Measurements from ENCODE around the gene KAT14.
"Not testable (repeated sequence)": the region's sequence is repeated elsewhere in the genome, so short reads cannot be mapped to it uniquely, and the experiment has no call there.

The KAT14 gene

DNA sequence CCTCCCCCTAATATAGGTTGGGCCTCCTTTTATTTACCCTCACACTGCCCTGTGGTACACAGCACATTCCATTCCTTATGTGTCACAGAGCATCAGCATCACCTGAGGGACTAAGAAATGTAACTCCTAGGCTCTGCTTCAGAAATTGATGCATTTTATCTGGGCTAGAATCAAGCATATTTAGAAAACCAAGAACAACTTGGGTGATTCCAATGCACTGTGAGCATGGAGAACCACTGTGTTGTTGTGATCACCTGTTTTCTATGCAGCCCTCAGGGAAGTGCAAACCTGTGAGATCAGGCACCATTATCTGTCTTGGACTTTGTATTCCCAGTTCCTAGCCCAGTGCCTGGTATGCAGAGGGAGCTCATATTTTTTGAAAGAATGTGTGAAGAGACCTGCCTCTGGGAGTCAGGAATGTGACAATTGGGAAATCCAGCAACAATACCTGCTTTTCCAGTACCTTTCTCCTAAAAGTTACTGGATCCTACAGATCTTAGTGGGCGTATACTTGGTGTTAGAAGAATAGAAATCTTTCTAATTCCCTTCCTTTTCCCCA is 7.0 kb downstream of the KAT14 start:
- DNase-seq: no peak
- in situ Hi-C loops (cut with MboI; ENCODE audit: low pct_unique_long_range_greater_than_20kb, low sequenced_read_pairs): no loop called here

DNA sequence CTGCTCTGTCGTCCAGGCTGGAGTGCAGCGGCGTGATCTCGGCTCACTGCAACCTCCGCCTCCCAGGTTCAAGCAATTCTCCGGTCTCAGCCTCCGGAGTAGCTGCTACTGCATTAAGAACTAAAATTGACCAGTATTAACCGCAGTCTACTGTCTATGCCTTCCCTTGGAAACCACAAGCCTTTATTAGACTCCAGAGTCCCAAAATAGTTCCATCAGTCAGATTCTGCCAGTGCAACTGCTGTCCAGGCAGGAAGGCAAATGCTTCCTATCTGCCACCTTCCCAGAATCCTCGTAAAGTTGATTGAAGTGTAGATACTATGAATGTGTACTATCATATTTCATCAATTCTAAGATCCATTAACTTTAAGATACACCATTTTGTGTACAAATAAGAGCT is 16.7 kb downstream of the KAT14 start:
- in situ Hi-C loops (cut with MboI; ENCODE audit: low pct_unique_long_range_greater_than_20kb, low sequenced_read_pairs): no loop called here
- DNase-seq: no peak

DNA sequence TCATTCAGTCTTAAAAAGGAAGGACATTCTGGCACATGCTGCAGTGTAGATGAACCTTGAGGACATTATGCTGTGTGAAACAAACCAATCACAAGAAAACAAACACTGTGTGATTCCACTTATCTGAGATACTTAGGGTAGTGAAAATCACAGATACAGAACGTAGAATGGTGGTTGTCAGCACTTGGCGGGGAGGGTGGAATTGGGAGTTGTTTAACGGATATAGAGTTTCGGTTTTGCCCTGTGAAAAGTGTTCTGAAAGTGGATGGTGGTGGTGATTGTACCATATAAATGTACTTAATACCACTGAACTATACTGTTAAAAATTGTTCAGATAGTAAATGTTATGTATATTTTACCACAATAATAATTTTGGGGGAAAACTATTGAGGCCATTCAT is 18.4 kb downstream of the KAT14 start:
- DNase-seq: no peak
- in situ Hi-C loops (cut with MboI; ENCODE audit: low pct_unique_long_range_greater_than_20kb, low sequenced_read_pairs): no loop called here

DNA sequence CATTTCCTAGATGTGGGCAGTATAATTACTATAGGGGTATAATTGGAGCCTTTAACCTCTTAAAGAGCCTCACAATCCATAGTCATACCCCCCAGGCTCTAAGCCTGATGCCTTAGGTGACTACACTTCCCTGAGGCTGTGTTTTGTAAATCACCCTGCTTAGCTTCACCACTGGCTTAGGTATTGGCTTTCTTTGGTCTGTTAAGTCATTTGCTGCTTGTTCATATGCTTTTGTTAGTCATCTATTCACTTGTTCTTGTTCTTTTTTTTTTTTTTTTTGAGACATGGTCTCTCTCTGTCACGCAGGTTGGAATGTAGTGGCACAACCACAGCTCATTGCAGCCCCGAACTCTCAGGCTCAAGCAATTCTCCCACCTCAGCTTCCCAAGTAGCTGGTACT is 26.7 kb downstream of the KAT14 start:
- in situ Hi-C loops (cut with MboI; ENCODE audit: low pct_unique_long_range_greater_than_20kb, low sequenced_read_pairs): no loop called here
- DNase-seq: no peak

DNA sequence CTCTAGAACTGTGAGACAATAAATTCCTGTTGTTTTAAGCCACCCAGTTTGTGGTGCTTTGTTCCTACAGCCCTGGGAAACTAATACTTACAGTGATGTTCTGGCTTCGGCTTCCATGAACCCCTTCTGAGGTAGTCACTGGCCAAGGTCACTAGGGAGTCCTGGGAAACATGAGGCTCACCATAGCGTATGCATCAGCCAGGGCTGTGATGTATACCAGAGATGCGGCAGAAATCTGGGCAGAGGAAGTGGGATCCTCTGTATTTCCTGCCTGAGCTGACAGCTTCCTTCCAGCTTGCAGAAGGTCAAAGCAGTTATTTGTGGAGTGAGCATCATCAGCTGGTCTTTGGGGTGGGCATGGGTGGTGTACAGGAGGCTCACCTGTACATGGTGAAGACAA is 27.9 kb downstream of the KAT14 start:
- in situ Hi-C loops (cut with MboI; ENCODE audit: low pct_unique_long_range_greater_than_20kb, low sequenced_read_pairs): no loop called here
- no peak for DNase-seq

DNA sequence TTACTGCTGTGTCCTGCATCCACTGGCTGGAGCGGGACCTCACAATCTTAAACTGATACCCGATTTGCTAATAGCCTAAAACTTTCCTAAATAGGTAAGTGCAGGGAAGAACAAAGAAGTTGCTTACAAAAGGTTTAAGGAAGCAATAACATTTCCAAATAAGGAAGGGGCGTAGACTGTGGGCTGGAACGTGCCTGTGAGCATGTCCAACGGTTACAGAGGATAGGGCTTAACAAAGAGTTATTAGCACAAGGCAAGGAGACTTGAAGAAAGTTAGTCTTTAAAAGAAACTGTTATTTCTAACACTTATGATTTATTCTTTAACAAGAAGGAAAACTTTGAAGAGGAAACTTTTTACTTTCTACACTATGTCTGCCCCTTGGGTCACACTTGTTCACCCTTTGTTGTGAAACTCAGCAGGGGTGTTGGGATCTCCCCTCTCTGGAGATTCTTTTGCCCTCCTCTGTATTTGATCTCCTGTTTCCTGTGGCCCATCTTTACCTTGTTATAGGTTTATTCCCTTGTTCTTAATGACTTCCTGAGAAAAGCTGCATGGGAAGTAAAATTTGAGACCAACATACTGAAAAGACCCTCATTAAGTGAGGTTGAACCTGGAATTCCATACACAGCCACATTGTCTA is 28.7 kb downstream of the KAT14 start:
- peak; percentile 19 for DNase-seq
- in situ Hi-C loops (cut with MboI; ENCODE audit: low pct_unique_long_range_greater_than_20kb, low sequenced_read_pairs): no loop called here

DNA sequence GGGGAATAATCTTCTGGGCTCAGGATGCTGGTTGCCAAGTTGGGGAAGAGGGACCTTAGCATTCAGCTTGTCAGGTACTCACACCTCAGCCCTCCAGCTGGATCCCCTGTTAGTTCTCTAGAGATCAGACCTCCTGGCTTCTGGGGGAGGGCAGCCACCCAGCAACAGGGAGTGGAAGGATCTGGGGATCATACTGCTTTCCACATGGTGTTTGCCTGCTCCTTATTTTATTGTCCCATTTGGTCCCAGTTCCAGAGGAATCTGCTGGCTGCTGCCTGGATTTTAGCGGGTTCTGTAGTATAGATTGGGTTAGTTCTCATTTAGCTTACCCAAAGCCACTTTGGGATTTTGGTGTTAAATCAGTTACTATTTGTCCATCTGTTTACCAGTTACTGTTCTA is 29.3 kb downstream of the KAT14 start:
- no peak for DNase-seq
- in situ Hi-C loops (cut with MboI; ENCODE audit: low pct_unique_long_range_greater_than_20kb, low sequenced_read_pairs): no loop called here

DNA sequence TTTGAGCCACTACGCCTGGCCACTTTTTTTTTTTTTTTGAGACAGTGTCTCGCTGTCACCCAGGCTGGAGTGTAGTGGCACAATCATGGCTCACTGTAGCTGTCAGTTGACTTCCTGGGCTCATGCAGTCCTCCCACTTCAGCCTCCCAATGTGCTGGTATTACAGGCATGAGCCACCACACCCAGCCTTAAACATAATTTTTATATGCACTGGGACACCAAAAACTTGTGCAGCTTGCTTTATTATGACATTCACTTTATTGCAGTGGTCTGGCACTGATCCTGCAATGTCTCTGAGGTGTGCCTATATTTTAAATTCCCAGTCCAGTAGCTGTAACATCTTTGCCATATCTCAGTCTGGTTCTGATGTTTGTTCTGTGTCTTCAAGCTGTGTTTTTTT is 34.7 kb downstream of the KAT14 start:
- in situ Hi-C loops (cut with MboI; ENCODE audit: low pct_unique_long_range_greater_than_20kb, low sequenced_read_pairs): no loop called here
- DNase-seq: no peak

DNA sequence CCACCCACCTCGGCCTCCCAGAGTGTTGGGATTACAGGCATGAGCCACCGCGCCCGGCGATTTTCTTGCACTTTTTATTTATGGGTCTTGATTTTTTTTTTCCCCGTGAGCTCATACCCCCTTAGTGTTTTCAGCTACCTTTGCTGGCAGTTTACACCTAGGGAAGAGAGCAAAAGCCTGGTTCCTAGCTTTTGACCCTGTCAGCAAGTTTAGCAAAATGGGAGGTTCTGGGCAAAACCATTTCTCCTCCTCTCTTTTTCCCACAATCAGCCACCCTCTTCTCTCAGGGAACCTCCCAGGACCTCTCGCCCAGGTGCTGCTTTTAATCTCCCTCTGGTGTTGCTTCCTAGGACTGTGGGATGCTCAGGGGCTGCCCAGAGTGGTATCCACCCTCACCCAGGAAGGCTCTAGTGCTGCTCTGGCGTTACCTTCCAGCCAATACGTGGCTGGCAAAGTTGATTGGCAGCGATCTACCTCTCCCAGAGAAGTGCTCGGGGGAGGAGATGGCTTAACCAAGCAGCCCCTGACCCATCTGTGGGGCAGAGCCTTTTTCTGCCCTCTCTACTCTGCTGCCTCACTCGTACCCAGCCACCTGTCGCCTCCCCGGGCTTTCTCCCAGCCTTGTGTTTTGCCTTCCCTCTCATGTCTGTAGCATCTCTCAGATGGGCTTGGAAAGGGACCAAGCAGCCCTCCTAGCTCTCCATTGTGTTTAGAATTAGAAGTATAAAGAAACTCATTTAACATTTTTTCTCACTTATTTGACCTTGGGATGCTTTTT is 37.4 kb downstream of the KAT14 start:
- in situ Hi-C loops (cut with MboI; ENCODE audit: low pct_unique_long_range_greater_than_20kb, low sequenced_read_pairs): no loop called here
- DNase-seq: no peak

DNA sequence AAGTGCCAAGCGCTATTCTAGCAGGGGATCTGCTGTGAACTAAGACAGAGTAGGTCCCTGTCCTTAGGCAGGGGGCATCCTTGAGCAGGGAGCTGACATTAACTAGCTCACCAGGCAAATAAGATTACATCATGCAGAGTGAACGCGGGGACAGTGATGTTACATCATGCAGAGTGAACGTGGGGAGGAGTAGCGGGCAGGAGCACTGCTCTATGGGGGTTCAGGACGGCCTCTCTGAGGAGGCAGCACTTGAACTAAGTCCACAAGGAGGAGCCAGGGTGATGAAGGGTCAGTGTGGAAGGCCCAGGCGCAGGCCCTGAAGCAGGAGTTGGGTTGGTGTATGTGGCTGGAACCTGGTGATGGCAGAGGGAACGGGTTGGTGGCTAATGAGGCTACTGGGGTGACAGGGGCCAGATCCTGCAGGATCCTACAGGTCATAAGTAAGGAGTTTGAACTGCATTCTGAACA is 38.7 kb downstream of the KAT14 start:
- no peak for DNase-seq
- in situ Hi-C loops (cut with MboI; ENCODE audit: low pct_unique_long_range_greater_than_20kb, low sequenced_read_pairs): no loop called here

DNA sequence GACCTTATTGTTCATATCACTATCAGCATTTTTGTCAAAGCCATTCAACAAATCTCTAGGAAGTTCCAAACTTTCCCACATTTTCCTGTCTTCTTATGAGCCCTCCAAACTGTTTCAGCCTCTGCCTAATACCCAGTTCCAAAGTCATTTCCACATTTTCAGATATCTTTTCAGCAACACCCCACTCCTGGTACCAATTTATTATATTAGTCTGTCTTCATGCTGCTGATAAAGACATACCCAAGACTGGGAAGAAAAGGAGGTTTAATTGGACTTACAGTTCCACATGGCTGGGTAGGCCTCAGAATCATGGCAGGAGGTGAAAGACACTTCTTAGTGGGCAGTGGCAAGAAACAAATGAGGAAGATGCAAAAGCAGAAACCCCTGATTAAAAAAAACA is 42.7 kb downstream of the KAT14 start:
- in situ Hi-C loops (cut with MboI; ENCODE audit: low pct_unique_long_range_greater_than_20kb, low sequenced_read_pairs); DNase-seq: not testable (repeated sequence)

DNA sequence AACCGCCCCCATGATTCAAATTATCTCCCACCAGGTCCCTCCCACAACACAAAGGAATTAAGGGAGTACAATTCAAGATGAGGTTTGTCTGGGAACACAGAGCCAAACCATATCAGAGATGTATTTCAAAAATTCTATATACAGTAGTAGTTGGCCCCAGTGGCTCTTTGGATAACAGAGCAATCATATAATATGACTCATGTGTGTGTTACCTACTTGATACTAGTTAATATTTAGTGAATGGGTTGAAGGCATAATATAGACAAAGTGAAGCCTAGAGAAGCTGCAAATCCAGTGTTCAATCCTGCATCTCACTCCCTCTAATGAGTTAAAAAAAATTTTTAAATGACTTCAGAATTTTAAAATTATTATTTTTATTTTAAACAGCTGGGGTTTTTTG is 43.2 kb downstream of the KAT14 start:
- in situ Hi-C loops (cut with MboI; ENCODE audit: low pct_unique_long_range_greater_than_20kb, low sequenced_read_pairs): no loop called here
- no peak for DNase-seq

DNA sequence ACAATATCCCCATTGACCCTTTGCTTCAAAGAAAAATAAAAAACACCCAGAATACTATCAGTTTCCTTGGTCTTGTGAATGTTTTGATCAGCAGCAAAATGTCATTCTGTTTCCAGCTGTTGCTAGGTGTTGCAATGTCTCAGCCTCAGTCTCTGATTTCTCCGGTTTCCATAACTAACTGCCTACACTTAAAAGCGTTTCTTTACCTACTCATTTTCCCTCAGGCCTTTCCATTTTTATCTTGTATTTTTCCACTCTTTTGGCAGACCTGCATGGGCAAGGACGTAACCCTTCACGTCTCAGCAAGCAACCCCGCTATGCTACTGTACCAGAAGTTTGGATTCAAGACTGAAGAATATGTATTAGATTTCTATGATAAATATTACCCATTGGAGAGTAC is 49.4 kb downstream of the KAT14 start:
- no peak for DNase-seq
- in situ Hi-C loops (cut with MboI; ENCODE audit: low pct_unique_long_range_greater_than_20kb, low sequenced_read_pairs): no loop called here

DNA sequence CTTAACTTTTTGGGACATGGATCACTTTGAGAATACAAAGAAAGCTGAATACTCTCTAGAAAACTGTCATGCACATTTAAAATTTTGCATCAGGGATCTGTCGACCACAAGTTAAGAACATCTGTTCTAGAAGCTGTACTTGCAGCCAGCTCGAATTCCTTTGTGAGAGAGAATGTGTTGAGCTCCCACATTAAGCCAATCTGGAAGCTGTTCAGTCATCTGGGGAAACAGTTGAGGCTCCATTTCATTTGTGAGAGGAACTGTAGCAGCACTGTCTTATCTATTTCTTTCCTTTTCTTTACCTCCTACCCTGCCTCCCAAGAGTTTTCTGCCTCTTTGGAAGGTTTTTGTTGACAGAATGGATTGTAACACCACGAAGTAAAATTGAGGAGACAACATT is 50.8 kb downstream of the KAT14 start:
- in situ Hi-C loops (cut with MboI; ENCODE audit: low pct_unique_long_range_greater_than_20kb, low sequenced_read_pairs): no loop called here
- DNase-seq: no peak

DNA sequence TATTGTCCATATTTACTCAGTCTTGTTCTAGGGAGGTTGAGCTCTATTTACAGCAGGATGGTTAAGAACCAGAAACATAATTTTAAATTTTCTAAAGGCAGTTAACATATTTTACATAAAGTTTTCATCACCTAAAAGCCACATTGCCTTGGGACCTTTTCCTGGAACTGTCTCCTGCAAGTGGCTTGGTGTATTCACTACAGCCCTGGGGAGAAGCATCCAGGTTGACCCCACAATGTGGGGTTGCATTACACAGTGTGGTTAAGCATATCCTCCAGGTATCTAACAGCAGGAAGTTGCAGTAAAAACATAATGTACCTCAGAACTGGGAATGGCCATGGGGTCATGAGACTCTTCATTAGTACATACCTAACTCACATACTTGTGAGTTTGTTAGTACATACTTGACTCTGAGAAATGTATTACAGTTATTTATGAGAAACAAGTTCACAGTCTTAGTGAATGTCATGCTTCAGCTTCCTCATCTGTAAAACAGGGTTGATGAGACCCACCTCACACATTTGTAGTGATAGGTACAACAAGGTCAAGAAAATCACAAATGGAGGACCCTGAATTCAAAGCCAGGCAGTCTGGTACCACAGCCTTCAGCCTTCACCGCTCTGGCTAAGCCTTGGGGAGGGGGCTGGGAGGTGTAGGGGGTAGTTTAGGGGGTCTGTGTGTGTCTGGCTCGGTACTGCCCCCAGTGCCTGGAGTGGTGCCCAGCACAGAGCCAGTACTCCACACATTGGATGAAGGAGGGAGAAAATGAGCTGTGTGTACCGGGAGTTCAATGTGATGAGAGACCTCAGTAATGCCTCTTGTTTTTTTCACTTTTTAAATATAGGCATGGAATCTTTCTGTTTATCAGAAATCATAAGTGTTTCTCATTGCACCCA is 52.9 kb downstream of the KAT14 start:
- in situ Hi-C loops (cut with MboI; ENCODE audit: low pct_unique_long_range_greater_than_20kb, low sequenced_read_pairs): no loop called here
- no peak for DNase-seq

DNA sequence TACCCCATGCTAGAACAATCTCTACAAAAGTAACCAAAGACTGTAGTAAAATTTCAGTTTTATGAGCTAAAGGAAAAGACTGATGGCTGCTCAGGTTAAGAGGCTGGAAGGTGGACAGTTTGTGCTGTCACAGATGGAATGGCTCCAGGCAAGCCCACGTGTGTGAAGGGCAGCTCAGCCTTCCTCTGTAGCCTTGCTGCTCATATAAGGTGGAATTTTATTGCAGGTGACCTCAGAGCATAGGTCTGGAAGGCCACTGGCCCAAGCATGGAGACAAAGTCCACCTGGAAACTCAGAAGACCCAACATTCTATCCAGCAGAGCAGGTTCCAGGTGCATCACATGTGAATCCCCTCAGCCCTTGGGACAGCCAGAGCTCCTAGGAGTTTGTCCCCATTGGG is 53.6 kb downstream of the KAT14 start:
- no peak for DNase-seq
- in situ Hi-C loops (cut with MboI; ENCODE audit: low pct_unique_long_range_greater_than_20kb, low sequenced_read_pairs): no loop called here

DNA sequence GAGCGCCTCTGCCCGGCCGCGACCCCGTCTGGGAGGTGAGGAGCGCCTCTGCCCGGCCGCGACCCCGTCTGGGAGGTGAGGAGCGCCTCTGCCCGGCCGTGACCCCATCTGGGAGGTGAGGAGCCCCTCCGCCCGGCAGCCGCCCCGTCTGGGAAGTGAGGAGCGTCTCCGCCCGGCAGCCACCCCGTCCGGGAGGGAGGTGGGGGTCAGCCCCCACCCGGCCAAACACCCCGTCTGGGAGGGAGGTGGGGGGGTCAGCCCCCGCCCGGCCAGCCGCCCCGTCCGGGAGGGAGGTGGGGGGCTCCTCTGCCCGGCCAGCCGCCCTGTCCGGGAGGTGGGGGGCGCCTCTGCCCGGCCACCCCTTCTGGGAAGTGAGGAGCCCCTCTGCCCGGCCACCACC is 56.8 kb downstream of the KAT14 start:
- DNase-seq; in situ Hi-C loops (cut with MboI; ENCODE audit: low pct_unique_long_range_greater_than_20kb, low sequenced_read_pairs): not testable (repeated sequence)

DNA sequence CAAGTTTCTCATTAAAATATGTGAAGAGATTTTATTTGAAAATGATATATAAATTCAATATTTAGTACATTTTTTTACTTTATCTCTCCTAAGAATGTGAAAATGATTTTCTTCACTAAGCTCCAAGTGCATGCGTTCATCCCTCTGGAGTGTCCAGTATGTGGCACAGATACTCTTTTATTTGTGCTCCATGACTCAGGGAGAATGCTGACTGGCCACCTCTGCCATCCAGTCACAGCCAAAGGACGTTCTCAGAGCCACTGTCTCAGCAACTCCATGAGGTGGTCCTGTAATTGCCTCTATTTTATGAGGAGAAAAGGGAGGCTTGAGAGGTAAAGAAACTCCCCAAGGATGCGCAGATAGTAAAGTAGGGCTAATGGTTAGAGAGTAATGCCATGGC is 58.3 kb downstream of the KAT14 start:
- no peak for DNase-seq

DNA sequence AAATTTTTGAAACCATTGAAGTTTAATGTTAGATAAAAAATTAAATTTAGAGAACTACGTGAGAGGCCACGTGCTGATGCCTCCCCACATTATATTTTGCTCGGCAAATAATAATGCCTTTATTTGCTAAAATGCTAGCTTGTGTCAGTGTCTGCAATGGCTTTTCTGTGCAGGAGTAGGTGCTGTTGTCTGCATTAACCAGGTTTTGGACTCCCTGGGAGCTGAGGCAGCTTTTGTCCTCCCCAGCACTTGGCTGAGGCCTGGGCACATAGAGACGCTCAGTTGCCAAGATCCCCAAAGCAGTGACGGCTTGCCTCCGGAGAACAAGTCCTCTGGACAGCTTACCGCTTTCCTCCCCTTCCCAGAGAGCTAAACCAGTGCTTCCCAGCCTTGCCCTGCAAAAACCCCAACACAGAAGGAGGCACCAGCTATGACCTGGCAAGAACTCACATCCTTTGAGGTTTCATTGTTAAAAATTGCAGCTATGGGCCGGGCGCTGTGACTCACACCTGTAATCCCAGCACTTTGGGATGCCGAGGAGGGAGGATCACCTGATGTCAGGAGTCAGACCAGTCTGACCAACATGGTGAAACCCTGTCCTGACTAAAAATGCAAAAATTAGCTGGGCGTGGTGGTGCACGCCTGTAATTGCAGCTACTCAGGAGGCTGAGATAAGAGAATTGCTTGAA is 59.9 kb downstream of the KAT14 start:
- in situ Hi-C loops (cut with MboI; ENCODE audit: low pct_unique_long_range_greater_than_20kb, low sequenced_read_pairs): no loop called here
- no peak for DNase-seq

More for the DNA sequence above, 58.3 kb downstream of the KAT14 start:
- in situ Hi-C loops (cut with MboI; ENCODE audit: low pct_unique_long_range_greater_than_20kb, low sequenced_read_pairs): no loop called here

Measured in KBM-7 (cell line).